WTC11 (cell line): Measurements from ENCODE around the gene EGFR. TPM values are rescaled to one million over a fixed set of nuclear protein-coding genes. Genes with fewer than 3 reads are reported as not detected.

Experiments used
- ATAC-seq: fragments of 200-7000 bp; cut with Tn5 transposase; 2 replicates; pipeline ENCODE4 v1.10.0; 2021; ENCODE audit warnings: mild to moderate bottlenecking, moderate library complexity
- CTCF ChIA-PET: fragments of 300-600 bp; sonication (Branson Sonifier 250); formaldehyde crosslinking; loops from one replicate; lab custom pipeline; 2021; ENCODE audit warnings: antibody characterized with exemption; lab: Charles Lee
- POLR2A ChIA-PET: fragments of 350-600 bp; sonication (Branson Sonifier 250); formaldehyde crosslinking; loops from one replicate; lab custom pipeline; 2021; ENCODE audit warnings: antibody characterized with exemption; lab: Charles Lee
- DNase-seq: peaks from one replicate; pipeline ENCODE4 v3.0.0; 2021; ENCODE audit warnings: low spot score
- H3K27ac Mint-ChIP-seq: 2 replicates; pipeline ENCODE4 v1.8.0; 2021; ENCODE audit warnings: mixed read lengths
- H3K27me3 Mint-ChIP-seq: 2 replicates; pipeline ENCODE4 v1.8.0; 2021; ENCODE audit warnings: low read depth, mild to moderate bottlenecking, moderate library complexity, mixed read lengths
- H3K36me3 Mint-ChIP-seq: 2 replicates; pipeline ENCODE4 v1.8.0; 2021; ENCODE audit warnings: mixed read lengths
- H3K4me1 Mint-ChIP-seq: 2 replicates; pipeline ENCODE4 v1.8.0; 2022; ENCODE audit warnings: mixed read lengths
- H3K4me3 Mint-ChIP-seq: 2 replicates; pipeline ENCODE4 v1.8.0; 2021; ENCODE audit warnings: mild to moderate bottlenecking, moderate library complexity, mixed read lengths
- H3K9me3 Mint-ChIP-seq: 2 replicates; pipeline ENCODE4 v1.8.0; 2021; ENCODE audit warnings: mixed read lengths
- AR ChIP-seq: fragments of 250-450 bp; sonication (Bioruptor Pico); IDR thresholded peaks from 2 replicates; pipeline ENCODE4 v1.9.0; 2021; ENCODE audit warnings: mild to moderate bottlenecking
- FOXJ3 ChIP-seq: sonication (generic); formaldehyde crosslinking; IDR thresholded peaks from 2 replicates; pipeline ENCODE4 v1.9.0; 2021; ENCODE audit warnings: missing genetic modification reagents, mild to moderate bottlenecking, borderline replicate concordance
- FOXP4 ChIP-seq: sonication (generic); formaldehyde crosslinking; IDR thresholded peaks from 2 replicates; pipeline ENCODE4 v1.8.0; 2022; ENCODE audit warnings: mild to moderate bottlenecking, missing genetic modification reagents
- JAZF1 ChIP-seq: fragments of 250-450 bp; sonication (Bioruptor Pico); IDR thresholded peaks from 2 replicates; pipeline ENCODE4 v1.9.0; 2021; ENCODE audit warnings: moderate library complexity, mild to moderate bottlenecking, inconsistent platforms
- PREB ChIP-seq: sonication (generic); formaldehyde crosslinking; IDR thresholded peaks from 2 replicates; pipeline ENCODE4 v1.8.1; 2022; ENCODE audit warnings: mild to moderate bottlenecking, missing genetic modification reagents, moderate library complexity, borderline replicate concordance
- SMAD3 ChIP-seq: sonication (generic); formaldehyde crosslinking; IDR thresholded peaks from 2 replicates; pipeline ENCODE4 v1.8.0; 2022; ENCODE audit warnings: missing genetic modification reagents, mild to moderate bottlenecking, borderline replicate concordance
- TCF7 ChIP-seq: sonication (generic); formaldehyde crosslinking; IDR thresholded peaks from 2 replicates; pipeline ENCODE4 v1.8.0; 2022; ENCODE audit warnings: mild to moderate bottlenecking, low read depth, missing genetic modification reagents, moderate library complexity
- TEAD1 ChIP-seq: sonication (generic); formaldehyde crosslinking; IDR thresholded peaks from 2 replicates; pipeline ENCODE4 v1.8.0; 2022; ENCODE audit warnings: mild to moderate bottlenecking, missing genetic modification reagents
- ZNF263 ChIP-seq: sonication (generic); formaldehyde crosslinking; IDR thresholded peaks from 2 replicates; pipeline ENCODE4 v1.8.1; 2022; ENCODE audit warnings: low read depth, mild to moderate bottlenecking, moderate library complexity, missing genetic modification reagents
- total RNA-seq: library from RNA; stranded (reverse); gene quantifications from 3 replicates; pipeline ENCODE4 v1.2.3, GENCODE V29; 2021
- TF ChIP-seq, protein P1 (sequence below): sonication (generic); formaldehyde crosslinking; IDR thresholded peaks from 2 replicates; pipeline ENCODE4 v1.8.0; 2022; ENCODE audit warnings: missing genetic modification reagents

The EGFR gene
- total RNA-seq, 1 experiment from 2014 or later: 5.9 TPM

GRCh38 chr7:55236476-55236875, 217.7 kb downstream of the EGFR start:
- TF ChIP-seq FOXJ3 (CRISPR knock-in tag) (no peak), TCF7 (no peak), AR (CRISPR knock-in tag) (no peak)
- TF ChIP-seq, protein P1, sequence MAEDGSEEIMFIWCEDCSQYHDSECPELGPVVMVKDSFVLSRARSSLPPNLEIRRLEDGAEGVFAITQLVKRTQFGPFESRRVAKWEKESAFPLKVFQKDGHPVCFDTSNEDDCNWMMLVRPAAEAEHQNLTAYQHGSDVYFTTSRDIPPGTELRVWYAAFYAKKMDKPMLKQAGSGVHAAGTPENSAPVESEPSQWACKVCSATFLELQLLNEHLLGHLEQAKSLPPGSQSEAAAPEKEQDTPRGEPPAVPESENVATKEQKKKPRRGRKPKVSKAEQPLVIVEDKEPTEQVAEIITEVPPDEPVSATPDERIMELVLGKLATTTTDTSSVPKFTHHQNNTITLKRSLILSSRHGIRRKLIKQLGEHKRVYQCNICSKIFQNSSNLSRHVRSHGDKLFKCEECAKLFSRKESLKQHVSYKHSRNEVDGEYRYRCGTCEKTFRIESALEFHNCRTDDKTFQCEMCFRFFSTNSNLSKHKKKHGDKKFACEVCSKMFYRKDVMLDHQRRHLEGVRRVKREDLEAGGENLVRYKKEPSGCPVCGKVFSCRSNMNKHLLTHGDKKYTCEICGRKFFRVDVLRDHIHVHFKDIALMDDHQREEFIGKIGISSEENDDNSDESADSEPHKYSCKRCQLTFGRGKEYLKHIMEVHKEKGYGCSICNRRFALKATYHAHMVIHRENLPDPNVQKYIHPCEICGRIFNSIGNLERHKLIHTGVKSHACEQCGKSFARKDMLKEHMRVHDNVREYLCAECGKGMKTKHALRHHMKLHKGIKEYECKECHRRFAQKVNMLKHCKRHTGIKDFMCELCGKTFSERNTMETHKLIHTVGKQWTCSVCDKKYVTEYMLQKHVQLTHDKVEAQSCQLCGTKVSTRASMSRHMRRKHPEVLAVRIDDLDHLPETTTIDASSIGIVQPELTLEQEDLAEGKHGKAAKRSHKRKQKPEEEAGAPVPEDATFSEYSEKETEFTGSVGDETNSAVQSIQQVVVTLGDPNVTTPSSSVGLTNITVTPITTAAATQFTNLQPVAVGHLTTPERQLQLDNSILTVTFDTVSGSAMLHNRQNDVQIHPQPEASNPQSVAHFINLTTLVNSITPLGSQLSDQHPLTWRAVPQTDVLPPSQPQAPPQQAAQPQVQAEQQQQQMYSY (CRISPR knock-in tag): no peak
- no peak overlapping the region for H3K4me3 Mint-ChIP-seq
- CTCF ChIA-PET: interaction anchor here (1.3 to 3.7 kb wide), 2 partner anchors 14 to 18 kb away, joined by 9 to 29 read pairs; no protein-coding TSS in a partner anchor
- ATAC-seq: no peak
- H3K27me3 Mint-ChIP-seq: no peaks in the 10 kb centered on the region; the same call in 1 of the 2 replicates
- H3K36me3 Mint-ChIP-seq: no peaks in the 10 kb centered on the region
- no peak for DNase-seq
- peaks cover 21% of the 10 kb centered on the region for H3K4me1 Mint-ChIP-seq
- POLR2A ChIA-PET: no interaction called here
- no peak overlapping the region for H3K27ac Mint-ChIP-seq
- no peaks in the 10 kb centered on the region for H3K9me3 Mint-ChIP-seq

- Mint-ChIP-seq H3K27me3 (no peaks in the 10 kb centered on the region; the same call in 1 of the 2 replicates), H3K4me1 (peaks cover 21% of the 10 kb centered on the region), H3K27ac (no peak overlapping the region), H3K4me3 (no peak overlapping the region), H3K36me3 (no peaks in the 10 kb centered on the region), H3K9me3 (no peaks in the 10 kb centered on the region)
- ChIA-PET CTCF (interaction anchor here (0.5 to 3.7 kb wide), 3 partner anchors 13 to 180 kb away, joined by 3 to 29 read pairs (median 9); no protein-coding TSS in a partner anchor), POLR2A (no interaction called here)
- no peak for DNase-seq
- peak; percentile 53 for ATAC-seq
- 0 out of 2 replicates have a peak, but pooled peaks have one; percentile 29 for TF ChIP-seq ZNF263
- TF ChIP-seq SMAD3 (CRISPR knock-in tag): no peak
- no peak for TF ChIP-seq TEAD1 (CRISPR knock-in tag)
Observed at GRCh38 chr7:55237156-55237893, 218.5 kb downstream of the EGFR start.

GRCh38 chr7:55239406-55239805, 220.6 kb downstream of the EGFR start:
- Mint-ChIP-seq H3K4me3 (no peak overlapping the region), H3K27me3 (no peaks in the 10 kb centered on the region), H3K36me3 (no peaks in the 10 kb centered on the region), H3K27ac (no peak overlapping the region), H3K9me3 (peaks cover 3% of the 10 kb centered on the region), H3K4me1 (peaks cover 21% of the 10 kb centered on the region)
- ChIA-PET CTCF (interaction anchor here (1.8 to 3.7 kb wide), 2 partner anchors 11 to 15 kb away, joined by 7 to 29 read pairs; no protein-coding TSS in a partner anchor), POLR2A (no interaction called here)
- ATAC-seq (no peak), DNase-seq (no peak)
- no peak for TF ChIP-seq FOXP4 (CRISPR knock-in tag)
- TF ChIP-seq PREB (CRISPR knock-in tag): no peak
- TF ChIP-seq JAZF1 (CRISPR knock-in tag): no peak
